Mesenteric fat pad (tissue), 1 donor: ENCODE results near the gene FAM177B. TPM values are rescaled to one million over a fixed set of nuclear protein-coding genes. Genes with fewer than 3 reads are reported as not detected.
"Not testable (repeated sequence)": the region's sequence is repeated elsewhere in the genome, so short reads cannot be mapped to it uniquely, and the experiment has no call there.

Experiments
- DNase-seq: peaks from one replicate; pipeline ENCODE4 v3.0.0-alpha.2; 2020; ENCODE audit warnings: low spot score
- total RNA-seq: library from RNA; stranded (reverse); fragmentation: NEBNext Ultra II Directional; extraction: Animal tissue kit (Norgen Biotek cat#: 25700); gene quantifications from one replicate; pipeline ENCODE4 v1.2.1, GENCODE V29; 2021
- donor health status: DM: yes; HTN: yes; CAD: no.

Gene FAM177B
- total RNA-seq, 1 donor from 2014 or later: not detected

DNA sequence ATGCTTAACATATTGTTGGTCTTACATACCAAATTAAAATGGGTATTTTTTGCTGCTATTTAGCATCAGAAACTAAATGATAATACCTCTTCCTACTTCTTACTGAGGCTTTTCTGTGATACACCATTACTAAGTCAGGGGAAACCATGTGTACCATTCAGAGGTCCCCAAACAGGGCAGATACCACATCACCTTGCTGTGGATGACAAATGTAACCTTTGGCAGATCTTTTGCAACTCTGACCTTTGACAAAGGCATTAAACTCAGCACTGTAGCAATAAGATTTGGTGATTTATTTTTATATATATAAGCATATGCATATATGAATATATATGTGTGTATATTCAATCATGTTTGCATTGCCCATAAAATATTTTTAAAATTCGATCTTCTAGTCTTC is 2.9 kb downstream of the FAM177B start:
- DNase-seq: no peak

DNA sequence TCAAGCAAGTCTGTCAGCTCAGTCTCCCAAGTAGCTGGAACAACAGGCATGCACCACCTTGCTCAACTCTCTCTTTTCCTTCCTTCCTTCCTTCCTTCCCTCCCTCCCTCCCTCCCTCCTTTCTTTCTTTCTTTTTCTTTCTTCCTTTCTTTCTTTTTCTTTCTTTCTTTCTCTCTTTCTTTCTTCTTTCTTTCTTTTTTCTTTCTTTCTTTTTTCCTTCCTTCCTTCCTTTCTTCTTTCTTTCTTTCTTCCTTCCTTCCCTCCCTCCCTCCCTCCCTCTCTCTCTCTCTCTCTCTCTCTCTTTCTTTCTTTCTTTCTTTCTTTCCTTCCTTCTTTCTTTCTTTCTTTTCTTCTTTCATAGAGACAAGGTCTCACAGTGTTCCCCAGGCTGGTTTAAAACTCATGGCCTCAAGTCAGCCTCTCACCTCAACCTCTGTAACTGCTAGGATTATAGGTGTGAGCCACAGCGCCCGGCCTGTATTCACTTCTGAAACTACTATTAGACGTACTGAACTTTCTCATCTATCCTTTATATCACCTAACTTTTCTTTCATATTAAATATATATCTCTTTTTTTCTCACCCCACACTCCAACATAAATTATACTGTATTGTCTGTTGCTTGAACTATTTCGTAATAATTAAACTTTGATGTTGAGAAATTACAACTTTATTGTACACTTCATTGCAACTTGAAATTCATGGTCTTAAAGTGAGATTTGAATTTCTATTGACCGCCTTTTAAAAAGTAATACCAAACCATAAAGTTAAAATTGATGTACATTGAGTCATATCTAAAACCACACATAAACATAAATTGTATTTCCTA is 4.8 kb downstream of the FAM177B start:
- DNase-seq: not testable (repeated sequence)

DNA sequence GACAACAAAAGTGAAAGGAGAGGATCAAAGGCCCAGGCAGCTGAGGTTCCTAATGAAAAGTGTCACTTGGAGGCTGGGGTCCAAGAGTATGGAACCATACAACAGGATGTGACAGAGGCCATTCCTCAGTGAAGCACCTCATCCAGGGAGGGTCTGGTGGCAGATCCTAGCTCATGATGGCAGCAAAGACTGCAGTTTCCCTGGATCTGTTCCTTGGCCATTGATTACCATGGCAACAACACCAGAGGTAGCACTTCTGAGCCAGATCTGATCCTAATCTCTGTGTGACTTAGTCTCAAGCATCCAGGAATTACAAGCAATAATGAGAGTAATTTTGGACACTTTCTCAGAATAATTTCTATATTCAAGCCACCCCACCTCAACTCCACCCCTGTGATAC is 12.9 kb downstream of the FAM177B start:
- DNase-seq: no peak

DNA sequence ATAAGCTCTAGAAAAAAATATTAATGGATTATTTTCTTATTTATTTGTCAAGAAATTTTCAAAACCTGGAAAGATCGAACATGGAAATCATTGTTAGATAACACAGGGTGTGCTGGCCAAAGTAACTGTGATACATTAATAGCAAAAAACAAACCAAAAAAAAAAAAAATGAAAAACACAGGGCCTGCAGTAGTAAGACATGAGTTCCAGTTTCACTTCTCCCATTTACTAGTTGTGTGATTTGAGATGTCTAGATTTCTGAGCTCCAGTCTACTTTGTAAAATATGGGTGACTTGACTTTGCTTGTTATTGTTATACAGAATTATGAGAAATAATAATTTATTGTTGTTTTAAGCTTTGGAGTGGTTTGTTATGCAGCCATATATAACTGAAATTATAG is 13.6 kb downstream of the FAM177B start:
- DNase-seq: no peak

DNA sequence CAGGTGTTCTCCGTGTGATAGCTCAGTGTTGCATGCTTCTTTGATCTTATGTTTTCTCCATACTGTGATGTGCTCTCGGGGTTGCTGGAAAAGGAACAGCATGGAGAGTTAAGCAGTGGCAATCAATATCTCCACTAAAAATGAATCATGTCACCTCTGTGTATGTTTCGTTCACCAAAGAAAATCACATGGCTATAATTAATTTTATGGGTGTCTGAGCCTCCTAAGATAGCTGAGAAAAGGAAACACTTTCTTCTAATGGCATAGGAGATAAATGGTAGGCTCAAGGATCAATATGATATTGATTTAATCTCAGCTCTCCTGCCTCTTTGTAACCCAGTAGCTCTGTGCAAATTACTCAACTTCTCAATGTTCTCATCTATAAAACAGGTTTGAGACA is 14.3 kb downstream of the FAM177B start:
- DNase-seq: no peak

DNA sequence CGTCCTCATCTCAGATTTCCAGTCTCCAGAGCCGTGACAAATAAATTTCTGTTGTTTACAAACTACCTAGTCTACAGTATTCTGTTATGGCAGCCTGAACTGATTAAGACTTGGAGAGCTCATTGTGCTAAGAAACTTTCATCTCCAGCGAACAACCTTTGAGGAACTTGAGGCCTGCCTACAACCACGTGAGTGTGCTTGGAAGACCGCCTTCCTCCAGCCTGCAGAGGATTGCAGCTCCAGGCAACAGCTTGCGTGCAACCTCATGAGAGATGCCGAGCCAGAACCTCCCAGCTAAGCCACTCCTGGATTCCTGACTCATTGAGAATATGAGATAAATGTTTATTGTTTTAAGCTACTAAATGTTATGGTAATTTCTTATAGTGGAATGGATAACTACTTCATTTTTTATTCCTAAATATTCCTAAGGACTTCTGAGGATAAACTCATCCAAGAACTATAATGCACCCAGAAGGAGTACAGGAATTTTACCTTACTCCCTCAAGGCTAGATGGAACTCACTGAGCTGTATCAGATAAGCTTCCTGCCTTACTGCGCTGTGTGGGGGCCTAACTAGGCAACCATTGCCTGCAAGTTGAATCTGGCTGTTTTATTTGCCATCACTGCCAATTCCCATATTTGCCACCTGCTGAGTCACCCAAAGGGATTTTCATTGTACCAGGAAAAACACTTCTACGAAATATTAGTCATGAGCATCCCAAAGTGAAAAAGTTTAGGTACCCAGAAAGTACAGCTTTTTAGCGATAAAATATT is 17.6 kb downstream of the FAM177B start:
- DNase-seq: no peak

DNA sequence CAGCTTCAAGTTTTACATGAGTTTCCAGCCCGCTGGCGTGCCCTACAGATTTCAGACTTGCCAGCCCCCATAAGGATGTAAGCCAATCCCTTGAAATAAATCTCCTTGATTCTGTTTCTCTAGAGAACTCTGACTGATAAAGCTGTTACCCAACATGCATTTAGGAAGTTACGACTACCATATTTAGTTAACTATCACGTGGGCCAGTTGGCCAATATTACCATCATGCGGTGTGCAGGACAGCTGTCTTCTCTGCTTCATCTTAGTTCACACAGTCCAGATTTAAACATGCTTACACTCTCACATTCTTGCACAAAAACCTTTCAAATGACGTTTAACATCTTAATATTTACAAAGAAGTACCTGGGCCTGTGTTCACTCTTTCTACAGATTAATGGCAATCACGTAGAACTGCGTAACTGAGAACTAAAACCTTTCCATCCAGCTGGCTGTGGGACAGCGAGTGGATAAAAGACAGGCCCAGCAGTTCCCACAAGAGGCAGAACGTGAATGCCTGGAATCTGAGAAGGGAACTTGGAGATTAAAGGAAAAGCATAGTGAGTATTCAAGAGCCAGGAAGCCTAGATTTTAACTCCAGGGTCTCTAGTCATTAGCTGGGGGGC is 20.8 kb downstream of the FAM177B start:
- DNase-seq: no peak

DNA sequence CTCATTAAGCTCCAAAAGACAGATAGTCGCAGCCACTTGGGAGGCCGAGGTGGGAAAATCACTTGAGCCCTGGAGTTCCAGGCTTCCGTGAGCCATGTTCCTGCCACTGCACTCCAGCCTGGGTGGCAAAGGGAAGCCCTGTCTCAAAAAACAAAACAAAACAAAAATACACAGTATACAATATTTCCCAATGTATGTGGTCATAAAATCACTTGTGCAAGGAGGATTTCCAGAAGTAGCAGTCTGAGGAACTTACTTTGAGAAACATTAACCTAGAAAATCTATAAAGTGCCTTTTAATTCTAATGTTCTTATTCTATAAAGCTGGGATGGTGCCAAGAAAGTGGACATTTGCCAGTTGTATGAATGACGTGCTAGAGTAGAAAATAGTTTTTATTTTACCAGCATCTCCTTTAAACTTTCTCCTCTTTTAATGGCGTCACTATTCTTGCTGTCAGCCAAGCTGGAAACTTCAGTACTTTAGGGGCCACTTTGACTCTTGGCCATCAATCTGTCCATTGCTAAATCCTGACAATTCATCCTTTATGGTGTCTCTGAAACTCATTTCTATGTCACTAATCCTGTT is 22.5 kb downstream of the FAM177B start:
- DNase-seq: no peak

DNA sequence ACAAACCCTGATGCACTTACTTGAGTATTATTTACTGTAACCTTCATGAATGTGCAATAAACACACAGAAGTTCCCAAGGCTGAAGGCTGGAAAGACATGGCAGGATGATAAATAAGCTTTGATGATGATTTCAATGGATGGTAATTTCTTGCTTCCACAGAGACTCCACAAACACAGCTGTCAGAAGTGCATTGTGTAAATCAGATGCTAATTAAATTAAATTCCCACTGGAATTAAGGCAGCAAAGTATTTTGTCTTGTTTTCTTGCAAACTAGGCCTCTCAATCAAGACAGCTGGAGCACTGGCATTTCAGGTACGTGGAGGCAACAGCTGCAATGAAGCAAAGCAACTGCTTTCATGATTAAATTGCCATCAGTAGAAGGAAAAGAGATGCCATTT is 24.1 kb downstream of the FAM177B start:
- DNase-seq: no peak

DNA sequence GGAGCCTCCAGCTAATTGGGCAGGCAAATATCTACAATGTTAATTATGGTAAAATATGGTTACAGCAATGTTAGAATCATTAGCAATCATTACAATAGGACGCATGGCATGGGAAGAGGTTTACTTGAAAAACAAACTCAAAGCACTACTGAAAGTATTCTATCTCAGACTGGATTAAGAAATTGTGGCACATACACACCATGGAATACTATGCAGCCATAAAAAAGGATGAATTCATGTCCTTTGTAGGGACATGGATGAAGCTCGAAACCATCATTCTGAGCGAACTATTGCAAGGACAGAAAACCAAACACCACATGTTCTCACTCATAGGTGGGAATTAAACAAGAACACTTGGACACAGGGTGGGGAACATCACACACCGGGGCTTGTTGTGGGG is 25.2 kb downstream of the FAM177B start:
- not testable (repeated sequence) for DNase-seq

DNA sequence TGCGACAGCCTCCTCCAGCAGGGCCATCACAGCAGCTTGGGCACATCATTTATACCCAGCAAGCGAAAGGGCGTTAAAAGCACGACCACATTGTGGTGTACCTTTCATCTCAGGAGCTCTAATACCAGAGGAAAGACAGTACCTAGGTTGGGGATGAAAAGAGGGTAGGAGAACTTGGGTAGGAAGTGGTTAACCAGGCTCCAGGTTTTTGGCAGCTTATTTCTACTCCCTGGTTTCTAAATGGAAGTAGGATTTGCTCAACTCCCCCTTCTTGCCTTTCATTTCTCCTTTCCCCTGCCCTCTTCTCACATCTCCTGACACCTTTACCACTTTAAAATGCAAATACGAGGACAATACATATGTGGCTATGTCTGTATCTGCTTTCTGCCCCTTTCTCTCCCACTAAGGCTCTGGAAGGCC is 30.2 kb downstream of the FAM177B start:
- DNase-seq: no peak

DNA sequence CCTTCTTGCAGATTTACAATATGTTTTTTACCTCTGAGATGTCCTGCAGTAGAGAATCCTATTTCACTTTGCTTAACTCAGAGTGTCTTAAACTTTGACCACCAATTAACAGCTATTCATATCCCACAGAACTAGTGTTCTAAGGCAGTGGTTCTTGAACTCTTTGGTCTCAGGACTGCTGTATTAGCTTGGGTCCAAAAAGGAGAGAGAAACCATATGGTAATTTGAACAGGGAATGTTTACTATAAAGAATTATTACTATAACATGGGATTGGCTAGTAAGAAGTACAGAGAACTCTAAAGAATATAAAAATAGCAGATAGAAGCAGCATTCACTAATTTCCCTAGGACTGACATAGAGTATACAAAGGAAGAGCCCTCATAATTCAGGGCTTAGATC is 31.6 kb downstream of the FAM177B start:
- DNase-seq: no peak

DNA sequence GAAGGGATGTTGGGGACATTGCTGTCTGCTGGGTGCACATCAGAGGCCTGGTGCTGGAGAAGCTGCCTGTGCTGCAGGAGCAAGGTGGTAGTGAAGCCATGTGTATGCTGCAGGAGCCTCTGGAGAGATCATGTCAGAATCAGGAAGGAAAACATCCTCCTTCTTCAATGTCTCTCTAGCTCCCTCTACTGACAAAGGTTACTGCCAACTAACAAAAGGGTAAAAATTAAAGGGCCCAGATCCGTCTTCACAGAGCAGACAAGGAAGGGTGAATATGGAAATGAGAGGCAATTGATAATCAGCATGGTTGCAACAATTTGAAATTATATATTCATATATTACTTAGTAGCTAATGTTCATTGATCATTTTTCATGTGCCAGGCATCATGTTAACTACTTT is 32.2 kb downstream of the FAM177B start:
- DNase-seq: no peak

DNA sequence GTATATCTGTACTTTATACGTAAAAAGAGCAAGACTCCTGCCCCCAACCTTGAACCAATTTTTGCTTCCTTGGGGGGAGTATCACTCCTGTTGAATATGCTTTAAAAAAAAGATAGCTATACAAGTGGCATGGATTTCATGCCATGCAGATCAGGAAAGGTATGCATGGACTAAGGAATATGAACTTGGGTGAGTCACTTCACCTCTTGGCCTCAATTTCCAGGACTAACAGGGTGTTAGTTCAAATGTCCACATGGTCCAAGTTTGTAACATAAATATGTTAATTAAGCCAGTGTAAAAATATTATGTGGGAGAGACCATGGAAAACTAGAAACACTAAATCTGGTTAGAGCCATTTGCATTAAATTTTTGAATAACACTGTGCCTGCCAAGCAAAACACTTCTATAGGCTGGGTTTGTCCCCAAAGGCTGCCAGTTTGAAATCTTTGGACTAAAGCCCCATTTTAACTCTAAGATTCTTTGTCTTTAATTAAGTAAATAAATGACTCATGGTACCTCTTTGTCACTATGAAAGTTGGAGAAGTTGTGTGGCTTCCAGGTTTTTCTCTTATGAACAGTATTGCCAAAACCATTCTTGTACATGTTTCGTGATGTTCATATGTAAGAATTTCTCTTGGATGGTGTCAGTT is 33.1 kb downstream of the FAM177B start:
- DNase-seq: no peak

DNA sequence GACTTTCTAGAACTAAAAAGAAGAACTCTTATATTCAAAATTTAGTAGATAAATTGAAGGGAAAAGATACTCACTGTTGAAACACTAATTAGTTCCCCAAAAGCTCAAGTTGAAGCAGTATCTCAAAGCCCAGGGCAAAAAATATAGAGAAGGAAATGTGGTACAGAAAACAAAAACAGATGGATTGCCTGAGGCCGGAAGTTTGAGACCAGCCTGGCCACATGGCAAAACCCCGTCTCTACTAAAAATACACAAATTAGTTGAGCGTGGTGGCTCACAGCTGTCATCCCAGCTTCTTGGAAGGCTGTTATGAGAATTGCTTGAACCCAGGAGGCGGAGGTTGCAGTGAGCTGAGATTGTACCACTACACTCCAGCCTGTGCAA is 36.0 kb downstream of the FAM177B start:
- no peak for DNase-seq

DNA sequence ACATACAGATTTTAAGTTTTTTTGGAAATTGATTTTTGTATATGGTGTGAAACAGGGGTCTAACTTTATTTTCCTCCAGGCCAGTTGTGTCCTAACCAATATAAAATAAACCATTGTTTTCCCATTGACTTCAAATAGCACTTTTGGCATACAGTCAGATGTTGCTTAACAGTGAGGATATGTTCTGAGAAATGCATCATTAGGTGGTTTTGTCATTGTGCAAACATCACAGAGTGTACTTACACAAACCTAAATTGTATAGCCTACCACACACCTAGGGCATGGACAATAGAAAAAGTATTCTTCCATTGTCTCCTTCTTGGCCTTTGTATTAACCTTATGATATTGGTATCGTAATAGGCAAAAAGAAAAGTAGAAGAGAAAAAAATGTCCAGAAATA is 40.5 kb downstream of the FAM177B start:
- DNase-seq: no peak

DNA sequence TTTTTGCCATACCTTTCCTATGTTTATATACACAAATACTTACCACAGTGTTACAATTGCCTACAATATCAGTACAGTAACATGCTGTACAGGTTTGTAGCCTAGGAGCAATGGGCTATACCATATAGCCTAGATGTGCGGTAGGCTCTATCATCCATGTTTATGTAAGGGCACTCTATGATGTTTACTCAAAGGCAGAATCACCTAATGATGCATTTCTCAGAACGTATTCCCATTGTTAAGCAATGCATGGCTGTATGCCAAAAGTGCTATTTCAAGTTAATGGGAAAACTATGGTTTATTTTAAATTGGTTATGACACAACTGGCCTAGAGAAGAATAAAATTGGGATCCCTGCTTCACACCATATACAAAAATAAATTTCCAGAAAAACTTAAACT is 41.0 kb downstream of the FAM177B start:
- DNase-seq: no peak

DNA sequence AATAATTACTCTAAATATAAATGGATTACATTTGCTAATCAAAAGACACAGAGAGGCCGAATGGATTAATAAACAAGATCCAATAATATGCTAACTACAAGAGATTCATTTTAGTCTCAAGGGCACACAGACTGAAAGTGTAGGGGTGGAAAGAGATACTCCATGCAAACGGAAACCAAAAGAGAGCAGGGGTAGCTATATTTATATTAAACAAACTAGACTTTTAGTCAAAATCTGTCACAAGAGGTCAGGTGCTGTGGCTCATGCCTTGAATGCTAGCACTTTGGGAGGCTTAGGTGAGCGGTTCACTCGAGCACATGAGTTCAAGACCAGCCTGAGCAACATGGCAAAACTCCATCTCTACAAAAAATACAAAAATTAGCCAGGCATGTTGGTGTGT is 44.2 kb downstream of the FAM177B start:
- no peak for DNase-seq

DNA sequence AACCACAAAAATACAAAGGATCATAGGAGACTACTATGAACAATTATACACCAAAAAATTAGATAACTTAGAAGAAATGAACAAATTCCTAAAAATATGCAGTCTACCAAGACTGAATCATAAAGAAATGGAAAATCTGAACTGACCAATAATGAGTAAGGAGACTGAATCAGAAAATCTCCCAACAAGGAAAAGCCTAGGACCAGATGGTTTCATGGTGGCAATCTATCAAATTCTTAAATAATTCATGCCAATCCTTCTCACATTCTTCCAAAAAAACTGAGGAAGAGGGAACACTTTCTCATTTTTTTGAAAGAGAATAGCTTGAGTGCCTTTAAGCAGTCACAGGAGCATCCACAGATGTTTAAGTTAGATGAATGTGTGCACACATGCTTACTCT is 46.0 kb downstream of the FAM177B start:
- no peak for DNase-seq

DNA sequence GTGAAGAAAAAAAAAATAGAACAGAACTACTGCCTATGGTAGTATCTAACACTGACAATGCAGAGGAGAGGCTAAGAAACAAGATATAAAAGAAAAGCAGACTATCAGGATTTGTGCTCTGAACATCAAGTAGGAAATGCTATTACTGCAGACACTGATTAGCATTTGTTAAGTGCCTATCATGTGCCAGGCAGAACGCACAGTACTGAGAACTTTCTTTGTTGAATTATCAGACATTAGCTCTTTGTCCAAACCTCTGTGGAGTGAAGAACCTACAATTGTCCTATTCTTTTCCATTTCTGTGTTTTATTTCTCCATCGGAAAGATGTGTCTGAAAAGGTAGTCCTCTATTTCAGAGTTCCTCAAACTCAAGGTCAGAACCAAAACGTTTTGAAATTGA is 47.4 kb downstream of the FAM177B start:
- DNase-seq: no peak

DNA sequence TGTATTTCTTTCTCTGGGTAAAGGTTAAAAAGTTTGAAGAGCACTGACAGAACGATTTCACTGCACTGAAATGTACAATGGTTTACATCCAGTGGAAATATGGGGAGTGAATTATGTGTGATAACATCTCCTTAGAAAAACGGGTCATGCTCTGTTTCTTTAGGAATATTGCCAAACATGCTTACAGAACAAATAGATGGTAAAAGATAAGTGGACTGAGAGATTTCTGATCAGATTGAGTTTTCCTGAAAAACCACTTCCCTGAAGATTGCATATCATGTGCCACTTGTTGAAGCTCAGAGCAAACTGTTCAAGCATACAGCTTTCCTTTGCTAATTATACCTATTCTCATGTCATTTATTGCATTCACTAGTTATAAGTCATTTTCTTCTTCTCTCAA is 47.9 kb downstream of the FAM177B start:
- no peak for DNase-seq
